Stimulated activated CD4-positive, alpha-beta T cell treated with anti-CD3 and anti-CD28 coated beads, Interleukin-1b, Interleukin-23, amount 100 ng/mL, for 48 hours (primary cell): ENCODE results near the gene CHD9NB.

Experiments
- DNase-seq: peaks from one replicate; pipeline ENCODE4 v3.0.0-alpha.2; 2020

CHD9NB gene

DNA sequence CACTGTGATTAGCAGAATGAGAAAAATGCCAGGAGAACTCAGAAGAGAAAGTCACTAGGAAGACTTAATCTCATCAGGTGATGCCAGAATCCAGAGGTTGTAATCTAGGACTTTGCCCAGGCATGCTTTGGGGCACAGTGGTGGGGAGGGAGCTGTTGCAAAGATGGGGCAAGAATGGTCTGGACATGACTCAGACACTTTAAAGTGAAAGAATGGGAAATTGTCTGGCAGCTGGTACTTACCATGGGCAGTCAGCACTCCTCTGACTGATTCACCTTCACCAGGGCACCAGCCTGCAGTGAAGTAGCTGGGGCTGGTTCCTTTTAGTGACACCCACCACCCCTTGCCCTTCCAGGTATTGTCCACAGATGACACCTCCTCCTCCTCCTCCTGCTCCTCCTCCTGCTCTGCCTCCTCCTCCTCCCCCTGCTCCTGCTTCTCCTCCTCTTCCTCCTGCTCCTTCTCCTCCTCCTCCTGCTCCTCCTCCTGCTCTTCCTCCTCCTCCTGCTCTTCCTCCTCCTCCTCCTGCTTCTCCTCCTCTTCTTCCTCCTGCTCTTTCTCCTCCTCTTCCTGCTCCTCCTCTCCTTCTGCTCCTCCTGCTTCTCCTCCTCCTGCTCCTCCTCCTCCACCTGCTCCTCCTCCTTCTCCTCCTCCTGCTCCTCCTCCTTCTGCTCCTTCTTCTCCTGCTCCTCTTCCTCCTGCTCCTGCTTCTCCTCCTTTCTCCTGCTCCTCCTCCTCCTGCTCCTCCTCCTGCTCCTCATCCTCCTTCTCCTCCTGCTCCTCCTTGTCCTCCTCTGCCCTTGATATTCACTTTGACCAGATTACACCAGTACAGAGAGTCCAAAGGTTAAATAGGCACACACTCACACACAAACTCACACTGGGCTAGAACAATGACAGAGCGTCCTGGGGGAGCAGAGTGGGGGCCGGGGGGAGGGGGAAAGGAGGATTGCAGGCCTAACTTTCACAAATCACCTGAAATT is at the start of gene CHD9NB:
CHD9NB (minus strand) TSS at position 379 of the 983 bp plus-strand sequence. CDS start 8,739 bp downstream, outside the sequence.
- no peak for DNase-seq

DNA sequence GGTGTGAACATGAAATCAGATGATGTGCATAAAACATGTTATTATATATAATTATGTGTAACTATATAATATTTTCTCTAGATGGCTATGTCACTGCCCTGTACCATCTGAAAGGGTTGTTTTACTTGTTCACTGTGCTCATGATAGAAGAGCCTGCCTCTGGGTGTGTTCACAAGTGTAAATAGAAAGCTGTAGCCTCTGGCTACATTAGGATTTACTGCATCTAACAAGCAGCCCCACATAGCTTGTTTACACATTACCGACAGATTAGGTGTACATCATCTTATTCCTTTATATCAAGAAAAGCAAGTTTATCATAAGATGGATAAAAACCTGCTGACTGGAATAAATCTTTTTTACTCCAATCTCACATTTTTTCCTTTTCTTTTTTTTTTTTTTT is 48.2 kb upstream of the CHD9NB start:
- no peak for DNase-seq

DNA sequence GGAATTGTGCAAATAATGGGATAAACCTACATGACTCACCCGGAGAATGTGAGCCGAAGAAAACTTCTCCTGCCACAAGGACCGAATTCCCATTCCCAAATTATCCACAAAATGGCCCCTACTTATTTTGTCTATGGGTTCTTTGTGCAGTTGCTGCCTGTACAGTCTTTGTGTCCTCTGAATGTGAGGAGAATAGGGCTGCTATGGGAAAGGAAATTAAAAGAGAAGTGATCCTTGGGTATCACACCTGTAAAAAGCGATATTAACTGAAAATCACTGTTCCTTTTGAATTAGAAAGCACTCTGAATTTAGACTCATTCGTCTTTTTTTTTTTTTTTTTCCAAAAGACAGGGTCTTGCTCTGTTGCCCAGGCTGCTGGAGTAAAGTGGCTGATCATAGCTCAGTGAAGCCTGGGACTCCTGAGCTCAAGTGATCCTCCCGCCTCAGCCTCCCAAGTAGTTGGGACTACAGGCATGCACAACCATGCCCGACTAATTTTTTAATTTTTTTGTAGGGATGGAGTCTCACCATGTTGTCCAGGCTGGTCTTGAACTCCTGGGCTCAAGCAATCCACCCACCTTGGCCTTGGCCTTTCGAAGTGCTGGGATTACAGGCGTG is 47.5 kb upstream of the CHD9NB start:
- DNase-seq, result no peak

DNA sequence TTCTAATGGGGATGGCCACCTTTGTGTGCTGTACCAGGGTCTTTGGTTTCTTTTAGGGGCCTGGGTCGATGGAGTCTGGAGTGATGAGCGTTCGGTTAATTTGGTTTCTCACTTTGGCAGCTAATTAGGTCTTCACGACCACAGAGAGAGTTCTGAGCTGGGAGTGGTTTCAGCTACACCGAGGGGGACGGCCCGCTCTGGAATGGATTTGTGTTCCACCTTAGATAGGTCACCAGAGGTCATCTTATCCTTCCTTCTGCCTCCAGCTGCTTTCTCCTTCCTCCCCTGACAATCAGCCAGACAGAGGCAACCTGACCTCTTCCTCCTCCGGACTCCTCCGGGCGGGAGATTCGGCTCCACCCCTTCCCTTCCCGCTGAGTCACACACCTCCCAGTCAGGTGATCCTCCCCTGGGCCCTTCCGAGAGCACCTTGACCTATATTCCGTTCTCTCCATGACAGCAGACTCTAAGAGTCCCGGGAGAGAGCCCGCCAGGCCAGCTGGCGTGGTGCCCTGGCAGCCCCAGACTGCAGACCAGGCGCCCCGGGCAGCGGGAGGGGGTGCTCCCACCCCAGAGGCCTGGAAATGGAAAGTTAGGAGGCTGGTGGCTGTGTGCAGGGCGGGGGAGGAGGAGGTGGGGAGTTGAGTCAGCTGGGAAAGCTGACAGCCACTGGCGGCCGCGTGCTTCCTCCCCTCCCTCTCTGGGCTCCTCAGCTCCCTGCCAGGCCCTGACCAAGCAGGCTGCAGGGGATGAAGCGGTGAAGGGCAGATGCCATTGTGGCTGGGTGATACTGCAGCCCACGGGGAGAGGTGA is 46.8 kb upstream of the CHD9NB start:
- DNase-seq, result peak; percentile 55

DNA sequence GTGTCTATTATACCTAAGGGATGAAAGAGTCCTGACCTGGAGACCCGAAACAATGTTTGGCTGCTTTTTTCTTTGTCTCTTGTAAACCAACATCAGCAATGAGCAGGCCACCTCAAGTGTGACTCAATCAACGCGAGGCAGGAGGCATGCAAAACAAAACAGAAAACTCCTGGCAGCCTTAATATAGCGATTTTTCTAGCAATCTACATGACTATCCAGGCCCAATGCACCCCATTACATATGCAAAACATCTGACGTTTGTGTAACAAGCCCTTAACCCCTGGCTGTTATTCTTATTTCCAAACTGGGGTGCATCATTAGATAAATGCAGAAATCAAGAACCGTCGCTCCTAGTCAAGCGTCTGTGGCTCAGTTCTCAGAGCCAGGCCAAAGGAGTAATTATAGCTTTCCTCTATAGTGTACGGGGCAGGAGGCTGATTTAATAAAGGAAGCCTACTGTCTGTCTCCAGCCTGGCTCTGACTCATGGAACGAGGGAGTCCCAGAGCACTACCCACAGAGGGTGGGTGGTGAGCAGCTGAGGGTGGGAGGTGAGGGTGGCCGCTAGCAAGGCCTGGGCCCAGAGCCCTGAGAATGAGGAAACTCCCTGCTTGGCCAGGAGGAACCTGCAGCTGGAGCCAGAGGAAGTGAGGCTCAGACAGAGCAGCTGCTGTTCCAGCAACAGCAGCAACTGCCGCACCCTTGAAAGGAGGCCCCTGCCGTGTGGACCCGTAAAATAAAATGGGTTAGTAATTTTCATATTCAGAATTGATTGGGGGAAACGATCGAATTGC is 46.0 kb upstream of the CHD9NB start:
- peak; percentile 26 for DNase-seq

DNA sequence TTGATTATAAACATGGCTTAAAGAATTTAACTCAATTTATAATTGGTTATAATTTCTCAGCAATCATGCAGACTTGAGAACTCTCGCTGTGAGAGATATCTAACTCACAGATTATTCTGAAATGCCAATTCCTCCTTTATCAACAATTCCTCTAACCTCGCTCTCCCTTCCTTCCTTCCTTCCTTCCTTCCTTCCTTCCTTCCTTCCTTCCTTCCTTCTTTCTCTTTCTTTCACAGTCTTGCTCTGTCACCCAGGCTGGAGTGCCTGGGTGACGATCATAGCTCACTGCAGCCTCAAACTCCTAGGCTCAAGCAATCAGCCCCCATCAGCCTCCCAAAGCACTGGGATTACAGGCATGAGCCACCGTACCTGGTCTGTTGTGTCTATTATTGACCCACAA is 44.5 kb upstream of the CHD9NB start:
- DNase-seq, result no peak

DNA sequence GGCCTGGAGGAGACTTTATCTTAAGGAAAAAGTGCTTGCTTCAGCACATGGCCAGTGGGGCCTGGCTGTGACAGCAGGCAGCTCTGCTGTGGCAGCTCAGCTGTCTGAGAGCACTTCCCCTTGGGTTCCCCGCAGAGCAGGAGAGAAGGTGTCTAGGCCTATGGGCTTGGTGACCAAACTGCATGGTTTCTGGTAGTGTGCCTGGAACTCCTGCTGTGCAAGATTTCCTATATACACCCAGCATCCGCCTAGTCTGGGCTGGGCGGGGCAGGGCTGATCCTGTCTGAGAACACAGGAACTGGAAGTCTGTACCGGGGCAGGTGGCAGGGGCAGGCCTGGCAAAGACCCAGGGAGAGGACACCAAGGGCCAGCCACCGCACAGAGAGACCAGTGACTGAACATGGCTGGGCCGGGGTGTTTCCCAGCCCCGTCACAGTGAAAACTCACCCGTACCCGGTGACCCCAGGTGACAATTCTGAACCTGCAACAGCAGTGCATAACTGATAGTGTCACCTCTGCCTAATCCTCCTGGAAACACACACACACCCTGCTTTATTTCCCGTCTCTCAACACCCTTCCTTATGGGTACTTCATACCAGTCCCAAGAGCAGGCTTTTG is 41.4 kb upstream of the CHD9NB start:
- no peak for DNase-seq

DNA sequence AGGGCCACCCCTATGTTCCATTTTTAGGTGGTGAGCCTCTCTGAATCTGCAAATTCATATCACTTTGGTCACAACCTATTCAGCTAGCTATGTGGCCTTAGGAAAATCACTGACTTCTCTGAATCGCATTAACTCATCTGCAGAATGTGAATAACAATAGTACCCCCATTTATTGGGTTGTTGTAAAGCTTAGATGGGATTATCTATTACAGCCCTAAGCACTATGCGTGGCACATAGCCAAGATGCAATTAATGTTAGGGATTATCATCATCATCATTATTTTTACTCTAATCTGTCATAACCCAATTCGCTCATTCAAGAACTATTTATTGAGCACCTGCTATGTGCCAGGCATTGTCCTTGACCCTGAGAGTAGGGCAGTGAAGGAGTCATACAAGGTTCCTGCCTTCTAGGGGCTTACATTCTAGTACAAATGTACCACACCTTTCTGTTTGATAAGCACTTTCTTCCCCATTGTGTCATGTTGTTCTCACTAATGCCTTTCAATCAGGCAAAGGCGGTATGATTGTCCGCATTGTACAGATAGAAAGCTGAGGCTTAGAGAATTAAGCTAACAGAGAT is 40.6 kb upstream of the CHD9NB start:
- no peak for DNase-seq

DNA sequence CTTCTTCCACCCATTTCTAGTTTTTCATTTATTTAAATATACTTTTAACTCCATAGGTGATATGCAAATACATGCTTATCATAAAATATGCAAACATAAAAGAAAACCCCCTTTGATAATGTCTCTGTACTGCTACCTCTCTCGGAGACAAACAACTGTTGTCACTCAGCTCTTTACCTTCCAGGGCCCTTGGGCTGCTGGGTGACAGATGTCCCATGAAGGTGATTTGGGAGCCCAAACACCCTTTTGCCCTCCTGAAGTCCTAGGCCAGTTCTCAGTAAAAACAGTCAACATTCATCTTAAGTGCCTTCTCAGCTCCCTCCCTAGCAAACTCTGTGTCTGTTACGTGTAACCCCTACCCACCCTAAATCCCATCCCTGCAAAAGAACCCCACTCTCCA is 39.6 kb upstream of the CHD9NB start:
- no peak for DNase-seq

DNA sequence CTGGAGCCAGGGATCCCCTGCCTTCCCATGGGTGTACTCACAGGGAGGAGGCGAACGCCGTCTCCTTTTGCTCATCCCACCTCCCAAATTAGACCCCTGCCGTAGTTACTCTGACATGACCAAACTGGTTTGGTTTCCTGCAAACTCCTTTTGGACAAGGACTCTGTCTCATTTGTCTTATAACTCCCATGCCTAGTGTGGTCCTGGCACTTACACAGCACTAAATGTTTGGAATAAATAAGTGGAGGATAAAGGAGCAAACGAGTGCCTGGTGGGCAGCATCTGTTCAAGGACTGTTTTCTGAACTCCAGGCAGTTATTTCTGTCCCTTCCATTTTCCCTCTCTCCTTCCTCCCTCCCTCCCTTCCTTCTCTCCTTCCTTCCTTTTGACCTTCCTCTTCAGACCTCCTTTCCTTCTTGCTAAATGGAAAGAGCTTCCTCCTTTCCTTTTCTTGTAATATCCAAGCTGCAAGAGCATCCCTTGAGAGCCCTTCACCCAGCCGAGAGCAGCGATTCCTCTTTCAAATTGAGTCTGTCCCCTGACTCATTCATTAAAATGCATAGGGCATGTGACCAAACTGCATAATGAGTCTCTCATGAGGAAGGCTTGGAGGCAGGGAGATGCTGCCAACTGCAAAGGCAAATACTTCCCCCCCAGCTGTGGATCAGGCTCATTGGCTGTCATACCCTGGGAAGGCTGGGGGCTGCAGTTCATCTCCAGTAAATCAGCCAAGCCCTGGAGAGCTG is 38.9 kb upstream of the CHD9NB start:
- DNase-seq, result peak; percentile 18

DNA sequence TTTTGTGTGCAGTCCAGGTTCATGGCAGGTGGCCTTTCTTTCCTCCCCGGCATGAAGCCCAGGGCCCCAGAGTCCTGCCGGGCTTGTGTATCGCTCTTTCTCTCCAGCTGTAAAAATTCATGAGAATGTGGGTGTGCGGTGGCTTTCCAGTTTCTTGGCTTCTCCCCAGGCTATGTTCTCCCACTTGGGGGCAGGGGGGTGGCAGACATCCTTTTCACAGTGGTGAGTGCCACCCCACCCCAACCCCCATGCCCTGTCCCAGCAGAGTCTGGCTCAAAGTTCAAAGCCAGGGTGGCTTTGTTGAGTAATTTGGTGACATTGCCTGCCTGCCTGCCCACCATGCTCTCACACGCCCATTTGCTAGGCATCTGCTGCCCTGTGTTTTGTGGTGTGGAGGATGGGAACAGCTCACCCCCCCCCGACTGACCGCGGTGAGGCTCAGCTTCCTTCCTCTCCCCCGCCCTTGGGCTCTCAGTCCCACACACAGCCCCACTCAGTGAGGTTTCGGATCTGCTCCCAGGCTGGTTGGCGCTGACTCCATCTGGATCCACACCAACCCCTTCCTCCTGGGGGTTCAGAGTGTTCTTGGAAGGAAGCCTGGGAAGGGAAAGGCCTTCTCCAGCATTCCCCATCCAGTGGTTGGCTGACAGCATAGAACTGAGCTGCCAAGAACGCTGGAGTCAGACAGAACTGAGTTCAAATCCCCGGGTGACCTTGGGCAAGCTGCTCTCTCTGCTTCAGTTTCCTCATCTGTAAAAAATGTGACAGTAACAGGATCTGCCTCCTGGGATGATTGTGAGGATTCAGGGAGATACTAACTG is 38.1 kb upstream of the CHD9NB start:
- DNase-seq, result no peak

DNA sequence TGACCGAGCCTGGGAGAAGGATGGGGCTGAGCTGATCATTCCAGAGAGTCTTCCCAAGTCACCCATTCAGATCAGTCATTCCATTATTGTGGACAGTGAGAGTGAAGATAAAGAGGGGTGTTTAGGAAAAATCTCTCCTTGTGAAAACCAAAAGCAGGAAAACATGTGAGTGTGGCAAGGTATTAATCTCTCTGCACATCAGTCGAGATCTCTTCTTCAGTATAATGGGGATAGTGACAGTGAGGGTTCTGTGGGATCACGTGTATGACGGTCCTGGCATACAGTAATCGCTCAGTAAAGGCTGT is 37.5 kb upstream of the CHD9NB start:
- no peak for DNase-seq

DNA sequence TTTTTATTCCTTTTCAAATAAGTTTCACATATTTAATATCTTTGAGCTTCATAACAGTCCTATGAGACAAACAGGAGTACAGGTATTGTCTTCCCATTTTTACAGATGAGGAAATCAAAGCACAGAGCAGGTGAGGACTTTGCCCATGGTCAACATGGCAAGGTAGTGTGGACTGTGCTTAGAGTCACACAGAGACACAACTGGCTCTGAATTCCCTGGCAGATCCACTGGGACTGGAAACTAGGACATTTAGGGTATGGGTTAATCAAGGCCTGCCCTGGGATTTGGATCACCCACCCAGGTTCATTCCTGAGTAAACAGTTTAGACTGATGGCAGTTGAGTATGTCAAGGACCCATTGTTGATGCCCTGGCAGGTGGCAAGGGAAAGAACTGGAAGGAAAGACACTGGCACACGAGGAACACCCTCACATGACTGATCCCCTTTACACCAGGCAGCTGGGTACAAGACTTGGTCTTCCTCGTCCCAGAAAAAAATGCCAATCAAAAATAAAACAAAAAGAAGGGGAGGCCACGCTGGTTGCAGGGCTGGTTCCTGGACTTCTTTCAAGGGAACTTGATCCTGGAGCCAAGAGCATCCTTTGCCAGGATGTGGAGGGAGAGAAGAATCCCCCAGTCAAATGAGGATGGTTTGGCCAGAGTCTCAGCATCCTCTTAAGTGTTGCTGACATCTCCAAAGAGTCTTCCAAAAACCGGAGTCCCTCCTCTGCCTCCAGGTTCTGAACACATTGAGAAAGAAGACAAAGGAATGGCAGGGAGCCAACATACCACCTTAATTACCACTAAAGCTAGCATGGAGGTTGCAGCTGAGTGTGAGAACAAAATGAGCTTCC is 37.0 kb upstream of the CHD9NB start:
- DNase-seq, result no peak

DNA sequence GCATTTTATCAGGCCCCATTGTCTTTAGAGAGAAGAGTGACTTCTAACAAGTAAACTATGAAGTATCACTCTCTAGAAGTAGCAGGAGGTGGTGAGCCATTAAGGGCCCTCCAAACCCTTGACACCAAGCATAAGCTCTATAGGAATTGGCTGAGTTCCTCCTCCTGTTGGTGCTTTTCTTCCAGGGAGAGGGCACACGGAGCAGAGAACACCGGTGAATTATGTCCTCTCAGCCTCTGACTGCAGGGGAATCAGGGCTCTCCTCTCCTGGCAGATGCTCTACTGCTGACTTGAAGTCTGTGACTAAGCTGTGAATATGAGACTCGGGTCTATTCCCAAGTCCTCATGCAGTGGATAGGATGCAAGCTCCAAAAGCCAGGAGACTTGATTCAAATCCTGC is 34.4 kb upstream of the CHD9NB start:
- DNase-seq, result no peak

DNA sequence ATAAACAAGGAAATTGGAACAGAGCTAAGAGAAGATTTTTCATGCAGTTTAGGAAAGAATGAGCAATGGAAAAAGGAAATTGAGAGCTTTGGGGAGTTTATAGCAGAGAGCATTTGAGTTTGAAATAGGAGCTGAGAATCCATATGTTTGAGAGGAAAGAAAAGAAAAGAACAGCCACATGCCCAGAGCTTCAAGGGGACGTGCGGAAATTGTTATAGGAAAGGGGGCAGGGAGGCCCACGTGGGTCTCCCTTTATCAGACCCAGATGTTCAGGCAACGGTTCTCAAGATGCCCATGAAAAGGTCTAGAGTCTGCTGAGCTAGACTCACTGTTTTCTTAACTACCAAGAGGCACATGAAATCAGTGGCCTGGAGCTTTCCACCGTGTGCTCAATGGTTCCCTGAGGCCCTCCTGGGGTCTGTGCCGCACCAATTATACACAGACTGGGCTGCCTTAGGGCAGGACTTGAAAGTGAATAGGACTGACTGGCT is 33.3 kb upstream of the CHD9NB start:
- no peak for DNase-seq

DNA sequence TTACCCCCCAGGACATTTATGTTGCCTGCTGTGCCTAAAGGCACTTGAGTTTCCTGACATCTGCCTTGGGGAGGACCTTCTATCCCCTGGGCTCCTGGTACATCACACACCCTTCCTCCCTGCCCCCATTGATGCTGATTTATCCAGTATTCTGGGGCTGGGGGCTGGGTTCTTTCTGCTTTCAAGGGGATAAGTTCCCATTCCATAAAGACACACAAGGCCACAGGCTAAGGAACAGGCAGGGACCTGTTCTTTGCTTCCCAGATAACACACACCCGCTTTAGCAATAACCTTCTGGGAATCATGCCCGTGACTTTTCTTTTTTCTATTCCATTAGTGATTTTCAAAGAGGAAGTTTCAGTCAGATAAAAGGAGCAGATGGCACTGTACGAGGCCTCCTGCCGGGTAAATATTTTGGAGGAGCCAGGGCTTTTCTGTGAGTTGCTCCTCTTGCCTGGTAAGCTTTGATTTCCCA is 32.7 kb upstream of the CHD9NB start:
- DNase-seq, result no peak

DNA sequence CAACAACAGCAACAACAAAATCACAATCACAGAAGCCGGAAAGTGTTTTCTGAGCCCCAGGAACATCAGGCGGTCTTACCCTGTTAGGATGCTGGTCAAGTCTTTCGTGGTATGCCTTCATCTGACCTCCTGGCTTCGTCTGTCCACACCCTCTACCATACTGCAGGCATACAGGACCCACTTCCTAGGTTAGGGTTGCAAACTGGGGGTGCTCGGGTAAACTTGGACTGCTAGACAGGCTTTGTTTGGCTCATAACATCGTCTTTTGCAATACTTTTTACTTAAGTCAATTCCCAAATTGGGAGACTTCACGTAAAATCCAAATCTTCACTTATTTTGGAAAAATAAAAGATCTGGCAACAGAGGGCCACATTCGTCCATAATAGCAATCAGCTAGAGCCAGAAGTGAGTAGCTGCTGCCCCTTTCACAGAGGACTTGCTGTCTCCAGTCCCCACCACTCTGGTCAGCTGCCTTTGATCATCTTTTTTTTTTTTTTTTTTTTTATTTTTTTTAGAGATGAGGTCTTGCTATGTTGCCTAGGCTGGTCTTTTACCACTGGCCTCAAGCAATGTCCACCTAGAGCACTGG is 32.1 kb upstream of the CHD9NB start:
- no peak for DNase-seq

DNA sequence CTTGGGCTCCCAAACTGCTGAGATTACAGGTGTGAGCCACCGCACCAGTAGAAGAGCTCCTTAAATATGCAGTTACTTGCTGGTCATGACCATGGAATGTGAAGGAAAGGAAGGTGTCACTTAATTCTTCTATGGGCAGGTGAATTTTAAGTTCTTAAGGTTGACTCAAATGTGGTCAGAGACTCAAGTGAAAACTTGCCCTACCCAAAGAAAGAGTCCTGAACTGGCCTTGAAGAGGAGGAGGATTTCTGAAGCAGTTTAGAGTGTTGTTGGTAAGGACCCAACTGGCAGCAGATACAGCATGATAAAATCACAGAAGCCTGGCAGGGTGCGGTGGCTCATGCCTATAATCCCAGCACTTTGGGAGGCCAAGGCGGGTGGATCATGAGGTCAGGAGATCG is 31.4 kb upstream of the CHD9NB start:
- no peak for DNase-seq

DNA sequence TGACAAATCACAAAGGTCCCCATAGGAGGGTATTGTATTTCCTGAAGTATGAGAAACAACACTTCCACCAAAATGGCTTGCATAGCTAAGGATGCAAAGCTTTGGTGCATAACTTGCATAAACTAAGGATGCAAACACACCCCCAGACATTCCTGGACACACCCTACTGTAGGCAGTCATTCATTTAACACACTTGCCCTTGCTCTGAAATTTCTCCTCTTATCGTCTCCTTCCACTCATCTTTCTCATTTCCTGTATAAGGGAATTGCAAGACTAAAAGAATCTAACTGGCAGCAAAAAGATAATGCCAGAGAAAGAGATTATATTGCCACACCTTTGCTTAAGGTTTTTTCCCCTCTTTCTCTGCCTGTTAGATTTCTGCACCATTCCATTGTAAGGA is 30.4 kb upstream of the CHD9NB start:
- DNase-seq, result no peak
